SK-N-SH (cell line): ENCODE measurements around the gene CDH4. TPM values are rescaled to one million over a fixed set of nuclear protein-coding genes. Genes with fewer than 3 reads are reported as not detected.

Source experiments
- CTCF ChIA-PET: fragments of 300-600, 350-600 bp; formaldehyde crosslinking; extraction: SDS; loops from one replicate; lab custom pipeline; 2021; lab: Yijun Ruan, JAX
- POLR2A ChIA-PET: fragments of 350-600 bp; sonication (Branson Sonifier 250); formaldehyde crosslinking; extraction: SDS; loops from one replicate; lab custom pipeline; 2020; ENCODE audit warnings: antibody characterized with exemption, inconsistent platforms; lab: Yijun Ruan, JAX
- DNase-seq: peaks from one replicate; pipeline ENCODE4 v3.0.0; 2012
- H2AFZ ChIP-seq: fragments of 200-600 bp; sonication (generic); 2 replicates; pipeline ENCODE4 v1.8.1; 2016; ENCODE audit warnings: antibody characterized with exemption, mild to moderate bottlenecking, low read depth
- H3F3A ChIP-seq: fragments of 200-600 bp; sonication (generic); replicated peaks from 2 replicates; pipeline ENCODE3; 2016; ENCODE audit warnings: antibody characterized with exemption, mild to moderate bottlenecking; ENCODE audit not compliant: insufficient read depth
- H3K27ac ChIP-seq, 2 experiments: fragments of 200-500 bp in 1 of 2; fragments of 200-600 bp in 1 of 2; sonication (Bioruptor generic) in 1 of 2; sonication (generic), shearing (Covaris generic) in 1 of 2; 2 replicates each; pipeline versions ENCODE4 v1.5.1 to v1.6.1; 2014 to 2016; ENCODE audit warnings: low read depth in 2 of 2, inconsistent platforms in 1 of 2, low read length in 1 of 2, mild to moderate bottlenecking in 1 of 2, mixed read lengths in 1 of 2
- H3K27me3 ChIP-seq: fragments of 200-600 bp; sonication (generic), shearing (Covaris generic); 2 replicates; pipeline ENCODE4 v1.6.1; 2016; ENCODE audit warnings: mixed run types; ENCODE audit not compliant: insufficient read depth
- H3K36me3 ChIP-seq, 2 experiments: fragments of 200-500 bp in 1 of 2; fragments of 200-600 bp in 1 of 2; sonication (Bioruptor generic) in 1 of 2; sonication (generic) in 1 of 2; replicated peaks in 1 of 2; 2 replicates each; pipeline versions ENCODE3 to v1.5.1; 2014 to 2016; ENCODE audit warnings: low read length in 1 of 2, mild to moderate bottlenecking in 1 of 2; ENCODE audit not compliant: insufficient read depth in 2 of 2, control insufficient read depth in 1 of 2
- H3K4me1 ChIP-seq, 2 experiments: fragments of 200-500 bp in 1 of 2; fragments of 200-600 bp in 1 of 2; sonication (Bioruptor generic) in 1 of 2; sonication (generic), shearing (Covaris generic) in 1 of 2; 2 replicates each; pipeline versions ENCODE4 v1.5.1 to v1.6.1; 2014 to 2016; ENCODE audit warnings: low read depth in 1 of 2, low read length in 1 of 2, mixed run types in 1 of 2; ENCODE audit not compliant: insufficient read depth in 2 of 2, control insufficient read depth in 1 of 2
- H3K4me2 ChIP-seq: fragments of 200-600 bp; sonication (generic), shearing (Covaris generic); 2 replicates; pipeline ENCODE4 v1.6.1; 2017; ENCODE audit warnings: mixed run types
- H3K4me3 ChIP-seq, 2 experiments: fragments of 200-500 bp in 1 of 2; fragments of 200-600 bp in 1 of 2; sonication (Bioruptor generic) in 1 of 2; sonication (generic), shearing (Covaris generic) in 1 of 2; 2 replicates each; pipeline versions ENCODE4 v1.5.1 to v1.8.1; 2014 to 2016; ENCODE audit warnings: low read depth in 2 of 2, inconsistent platforms in 1 of 2, low read length in 1 of 2, mild to moderate bottlenecking in 1 of 2, mixed read lengths in 1 of 2, moderate library complexity in 1 of 2
- H3K79me2 ChIP-seq: fragments of 200-600 bp; sonication (generic); 2 replicates; pipeline ENCODE4 v1.8.1; 2017; ENCODE audit warnings: mild to moderate bottlenecking; ENCODE audit not compliant: insufficient read depth
- H3K9ac ChIP-seq: fragments of 200-600 bp; sonication (generic); 2 replicates; pipeline ENCODE4 v1.6.1; 2017; ENCODE audit warnings: mixed run types
- H3K9me2 ChIP-seq: fragments of 200-600 bp; sonication (generic); 2 replicates; pipeline ENCODE4 v1.6.1; 2017; ENCODE audit warnings: mixed run types
- H3K9me3 ChIP-seq: fragments of 200-600 bp; sonication (generic); 2 replicates; pipeline ENCODE4 v1.6.1; 2017; ENCODE audit warnings: mixed run types, mild to moderate bottlenecking, moderate library complexity
- H4K20me1 ChIP-seq: fragments of 200-600 bp; sonication (generic); 2 replicates; pipeline ENCODE4 v1.6.1; 2017; ENCODE audit warnings: mild to moderate bottlenecking, mixed run types; ENCODE audit not compliant: insufficient read depth
- CHD2 ChIP-seq: fragments of 150-350 bp; IDR thresholded peaks from 2 replicates; pipeline ENCODE4 v1.6.1; 2018; ENCODE audit warnings: low read length; ENCODE audit not compliant: partially characterized antibody
- CTCF ChIP-seq: fragments of 200-600 bp; sonication (generic); IDR thresholded peaks from 2 replicates; pipeline ENCODE4 v1.6.1; 2017; ENCODE audit warnings: antibody characterized with exemption, mild to moderate bottlenecking, moderate library complexity
- FOXJ3 ChIP-seq: sonication (generic); formaldehyde crosslinking; IDR thresholded peaks from 2 replicates; pipeline ENCODE4 v1.5.1; 2020; ENCODE audit warnings: mild to moderate bottlenecking, missing genetic modification reagents
- MEF2A ChIP-seq: IDR thresholded peaks from 2 replicates; pipeline ENCODE4 v1.4.0; 2012; ENCODE audit warnings: low read depth, borderline replicate concordance
- NFIC ChIP-seq: IDR thresholded peaks from 2 replicates; pipeline ENCODE4 v1.4.0; 2012; ENCODE audit warnings: borderline replicate concordance
- RAD21 ChIP-seq: IDR thresholded peaks from 2 replicates; pipeline ENCODE4 v1.6.1; 2012; ENCODE audit warnings: mild to moderate bottlenecking, low read length
- REST ChIP-seq: IDR thresholded peaks from 2 replicates; pipeline ENCODE4 v1.6.1; 2012; ENCODE audit warnings: mild to moderate bottlenecking, low read depth, low read length, moderate library complexity
- WGBS: methylation state at CpG from one replicate; pipeline ENCODE4 v1.1.6; 2017; ENCODE audit warnings: low lambda C conversion rate; 5-methylcytosine and 5-hydroxymethylcytosine counted together
- polyA plus RNA-seq, 3 experiments: library from polyadenylated mRNA; depleted of rRNA; stranded (reverse); fragments of >200 nt; gene quantifications; 2 replicates each; pipeline ENCODE4 v1.2.3, GENCODE V29; 2012

CDH4 gene
- polyA plus RNA-seq, 1 of the 3 experiments (the other 2 are of a cell fraction) = not detected

GRCh38 chr20:61543931-61544745 lies 292.1 kb downstream of the CDH4 start (continued):
- TF ChIP-seq CTCF = no peak

GRCh38 chr20:61544910-61545889 lies 293.1 kb downstream of the CDH4 start:
- WGBS = 67% methylated on average over 34 of the region's 35 CpGs
- no peaks in the 10 kb centered on the region for H3K36me3 ChIP-seq
- H4K20me1 ChIP-seq = no peaks in the 10 kb centered on the region
- no peaks in the 10 kb centered on the region for H3K9me3 ChIP-seq
- no peak for DNase-seq
- no peak overlapping the region for H3K4me2 ChIP-seq
- no peaks in the 10 kb centered on the region for H3K4me1 ChIP-seq
- POLR2A ChIA-PET = no interaction called here
- no peak overlapping the region for H3K27ac ChIP-seq
- H3F3A ChIP-seq = no peaks in the 10 kb centered on the region
- no peaks in the 10 kb centered on the region for H3K27me3 ChIP-seq
- H2AFZ ChIP-seq = no peak overlapping the region
- no peaks in the 10 kb centered on the region for H3K79me2 ChIP-seq
- TF ChIP-seq MEF2A (no peak), CTCF (no peak)
- CTCF ChIA-PET = interaction anchor here (1.0 kb wide), 1 partner anchor 18 kb away, joined by 3 read pairs; no protein-coding TSS in a partner anchor
- H3K9me2 ChIP-seq = no peaks in the 10 kb centered on the region
- no peak overlapping the region for H3K4me3 ChIP-seq
- no peak overlapping the region for H3K9ac ChIP-seq

GRCh38 chr20:61546641-61547040 lies 294.6 kb downstream of the CDH4 start:
- no peak overlapping the region for H3K9ac ChIP-seq
- 33% methylated on average over 2 of the region's 12 CpGs for WGBS
- CTCF ChIA-PET = no interaction called here
- no peak overlapping the region for H3K27ac ChIP-seq
- no peaks in the 10 kb centered on the region for H3K27me3 ChIP-seq
- no peak overlapping the region for H3K4me3 ChIP-seq
- DNase-seq = no peak
- no peak overlapping the region for H3K4me2 ChIP-seq
- no peaks in the 10 kb centered on the region for H3K9me3 ChIP-seq
- no peaks in the 10 kb centered on the region for H3K9me2 ChIP-seq
- H3F3A ChIP-seq = no peaks in the 10 kb centered on the region
- H3K36me3 ChIP-seq = no peaks in the 10 kb centered on the region
- POLR2A ChIA-PET = no interaction called here
- H4K20me1 ChIP-seq = no peaks in the 10 kb centered on the region
- H3K4me1 ChIP-seq = no peaks in the 10 kb centered on the region
- H3K79me2 ChIP-seq = no peaks in the 10 kb centered on the region
- no peak overlapping the region for H2AFZ ChIP-seq
- TF ChIP-seq CTCF (no peak), FOXJ3 (CRISPR knock-in tag) (no peak), REST (no peak), RAD21 (no peak), CHD2 (no peak), NFIC (no peak)
